ENCODE measurements around the gene ADCY4. TPM values are rescaled to one million over a fixed set of nuclear protein-coding genes. Genes with fewer than 3 reads are reported as not detected.

ADCY4 gene
- total and polyA plus RNA-seq, 2 of the 13 experiments (the other 11 are each of a cell fraction or from before 2014, with no cell fraction given): 0.03 TPM; not detected in 1

DNA sequence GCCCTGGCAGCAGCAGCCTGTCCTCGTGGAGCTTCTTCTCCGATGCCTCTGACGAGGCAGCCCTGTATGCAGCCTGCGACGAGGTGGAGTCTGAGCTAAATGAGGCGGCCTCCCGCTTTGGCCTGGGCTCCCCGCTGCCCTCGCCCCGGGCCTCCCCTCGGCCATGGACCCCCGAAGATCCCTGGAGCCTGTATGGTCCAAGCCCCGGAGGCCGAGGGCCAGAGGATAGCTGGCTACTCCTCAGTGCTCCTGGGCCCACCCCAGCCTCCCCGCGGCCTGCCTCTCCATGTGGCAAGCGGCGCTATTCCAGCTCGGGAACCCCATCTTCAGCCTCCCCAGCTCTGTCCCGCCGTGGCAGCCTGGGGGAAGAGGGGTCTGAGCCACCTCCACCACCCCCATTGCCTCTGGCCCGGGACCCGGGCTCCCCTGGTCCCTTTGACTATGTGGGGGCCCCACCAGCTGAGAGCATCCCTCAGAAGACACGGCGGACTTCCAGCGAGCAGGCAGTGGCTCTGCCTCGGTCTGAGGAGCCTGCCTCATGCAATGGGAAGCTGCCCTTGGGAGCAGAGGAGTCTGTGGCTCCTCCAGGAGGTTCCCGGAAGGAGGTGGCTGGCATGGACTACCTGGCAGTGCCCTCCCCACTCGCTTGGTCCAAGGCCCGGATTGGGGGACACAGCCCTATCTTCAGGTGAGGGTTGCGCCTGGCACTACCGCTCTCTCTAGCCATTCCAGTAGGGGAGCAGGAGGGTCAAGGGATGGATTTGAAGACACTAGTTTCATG is 35.2 kb upstream of the ADCY4 start (continued):
- TF ChIP-seq ZNF724P (CRISPR knock-in tag; IDR thresholded peaks at IDR 0.05; ENCODE audit: borderline replicate concordance) (no peak), ZNF263 (CRISPR knock-in tag; IDR thresholded peaks at IDR 0.05) (0 out of 2 replicates have a peak, but pooled peaks have one; percentile 32), ZNF383 (CRISPR knock-in tag; IDR thresholded peaks at IDR 0.05; ENCODE audit: borderline replicate concordance) (no peak), ZNF446 (CRISPR knock-in tag; IDR thresholded peaks at IDR 0.05) (no peak), MYC (CRISPR knock-in tag; IDR thresholded peaks at IDR 0.05; ENCODE audit: borderline replicate concordance) (0 out of 2 replicates have a peak, but pooled peaks have one; percentile 9), ERF (CRISPR knock-in tag; IDR thresholded peaks at IDR 0.05) (no peak), ZBTB40 (IDR thresholded peaks at IDR 0.05) (no peak), ZBTB40 (CRISPR knock-in tag; IDR thresholded peaks at IDR 0.05) (peak; percentile 51; the same call in 1 of the 2 replicates), ELF4 (CRISPR knock-in tag; IDR thresholded peaks at IDR 0.05; ENCODE audit: borderline replicate concordance) (no peak)
- TF ChIP-seq, protein P1, sequence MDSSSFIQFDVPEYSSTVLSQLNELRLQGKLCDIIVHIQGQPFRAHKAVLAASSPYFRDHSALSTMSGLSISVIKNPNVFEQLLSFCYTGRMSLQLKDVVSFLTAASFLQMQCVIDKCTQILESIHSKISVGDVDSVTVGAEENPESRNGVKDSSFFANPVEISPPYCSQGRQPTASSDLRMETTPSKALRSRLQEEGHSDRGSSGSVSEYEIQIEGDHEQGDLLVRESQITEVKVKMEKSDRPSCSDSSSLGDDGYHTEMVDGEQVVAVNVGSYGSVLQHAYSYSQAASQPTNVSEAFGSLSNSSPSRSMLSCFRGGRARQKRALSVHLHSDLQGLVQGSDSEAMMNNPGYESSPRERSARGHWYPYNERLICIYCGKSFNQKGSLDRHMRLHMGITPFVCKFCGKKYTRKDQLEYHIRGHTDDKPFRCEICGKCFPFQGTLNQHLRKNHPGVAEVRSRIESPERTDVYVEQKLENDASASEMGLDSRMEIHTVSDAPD (CRISPR knock-in tag; IDR thresholded peaks at IDR 0.05): no peak
- TF ChIP-seq, protein P2, sequence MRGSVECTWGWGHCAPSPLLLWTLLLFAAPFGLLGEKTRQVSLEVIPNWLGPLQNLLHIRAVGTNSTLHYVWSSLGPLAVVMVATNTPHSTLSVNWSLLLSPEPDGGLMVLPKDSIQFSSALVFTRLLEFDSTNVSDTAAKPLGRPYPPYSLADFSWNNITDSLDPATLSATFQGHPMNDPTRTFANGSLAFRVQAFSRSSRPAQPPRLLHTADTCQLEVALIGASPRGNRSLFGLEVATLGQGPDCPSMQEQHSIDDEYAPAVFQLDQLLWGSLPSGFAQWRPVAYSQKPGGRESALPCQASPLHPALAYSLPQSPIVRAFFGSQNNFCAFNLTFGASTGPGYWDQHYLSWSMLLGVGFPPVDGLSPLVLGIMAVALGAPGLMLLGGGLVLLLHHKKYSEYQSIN (CRISPR knock-in tag; IDR thresholded peaks at IDR 0.05; ENCODE audit: borderline replicate concordance): no peak

Data from HepG2 (cell line).